Measurements from ENCODE around the gene DAB1.

The DAB1 gene

GRCh38 chr1:57252597-57253294 lies 171.1 kb downstream of the DAB1 start:
- no peak for DNase-seq (ENCODE audit: low read depth)
- no peak overlapping the region for H3K4me3 ChIP-seq (ENCODE audit: low read depth, low read length)

GRCh38 chr1:57250021-57250420 lies 173.8 kb downstream of the DAB1 start:
- no peak for TF ChIP-seq CTCF (IDR thresholded peaks at IDR 0.05; ENCODE audit: control insufficient read depth, extremely low read depth, insufficient read depth)
- no peak for DNase-seq (ENCODE audit: low read depth)
- H3K4me3 ChIP-seq (ENCODE audit: low read depth, low read length): no peak overlapping the region

More at GRCh38 chr1:57252597-57253294, 171.1 kb downstream of the DAB1 start:
- TF ChIP-seq CTCF (IDR thresholded peaks at IDR 0.05; ENCODE audit: control insufficient read depth, extremely low read depth, insufficient read depth): no peak

- no peak for DNase-seq (ENCODE audit: low read depth)
- no peak overlapping the region for H3K4me3 ChIP-seq (ENCODE audit: low read depth, low read length)
These were observed 174.3 kb downstream of the DAB1 start for GRCh38 chr1:57249511-57249910.

GRCh38 chr1:57248830-57249229 lies 175.0 kb downstream of the DAB1 start:
- no peak overlapping the region for H3K4me3 ChIP-seq (ENCODE audit: low read depth, low read length)
- DNase-seq (ENCODE audit: low read depth): no peak
- no peak for TF ChIP-seq CTCF (IDR thresholded peaks at IDR 0.05; ENCODE audit: control insufficient read depth, extremely low read depth, insufficient read depth)

More at GRCh38 chr1:57249511-57249910, 174.3 kb downstream of the DAB1 start:
- TF ChIP-seq CTCF (IDR thresholded peaks at IDR 0.05; ENCODE audit: control insufficient read depth, extremely low read depth, insufficient read depth): no peak

GRCh38 chr1:57238233-57238781 lies 185.6 kb downstream of the DAB1 start:
- DNase-seq (ENCODE audit: low read depth): no peak
- no peak for TF ChIP-seq CTCF (IDR thresholded peaks at IDR 0.05; ENCODE audit: control insufficient read depth, extremely low read depth, insufficient read depth)

GRCh38 chr1:57235730-57236510 lies 187.9 kb downstream of the DAB1 start:
- no peak for TF ChIP-seq CTCF (IDR thresholded peaks at IDR 0.05; ENCODE audit: control insufficient read depth, extremely low read depth, insufficient read depth)
- no peak overlapping the region for H3K4me3 ChIP-seq (ENCODE audit: low read depth, low read length)
- DNase-seq (ENCODE audit: low read depth): no peak

More at GRCh38 chr1:57238233-57238781, 185.6 kb downstream of the DAB1 start:
- no peak overlapping the region for H3K4me3 ChIP-seq (ENCODE audit: low read depth, low read length)

All from LNCaP clone FGC (cell line).